HepG2 (cell line): ENCODE data around the gene ALG14. TPM values are rescaled to one million over a fixed set of nuclear protein-coding genes. Genes with fewer than 3 reads are reported as not detected.

Experiments used
- CCAR2 ChIP-seq: fragments of 200-400 bp; formaldehyde crosslinking; optimal IDR thresholded peaks from 2 replicates; pipeline ENCODE3; 2018; ENCODE audit warnings: low read depth, mild to moderate bottlenecking, low read length, moderate library complexity
- GATAD2A ChIP-seq: IDR thresholded peaks from 2 replicates; pipeline ENCODE4 v1.6.1; 2016
- HNF4A ChIP-seq: sonication (generic); formaldehyde crosslinking; IDR thresholded peaks from 2 replicates; pipeline ENCODE4 v1.4.0; 2020; ENCODE audit warnings: missing genetic modification reagents
- LCORL ChIP-seq, 2 experiments: fragments of 450-650 bp in 1 of 2; sonication (generic) in 1 of 2; formaldehyde crosslinking in 1 of 2; IDR thresholded peaks; 2 replicates each; pipeline versions ENCODE4 v1.5.0 to v1.6.1; 2017 to 2020; ENCODE audit warnings: antibody characterized with exemption in 1 of 2, missing genetic modification reagents in 1 of 2
- MEIS2 ChIP-seq: sonication (generic); formaldehyde crosslinking; IDR thresholded peaks from 2 replicates; pipeline ENCODE4 v1.9.0; 2021; ENCODE audit warnings: mild to moderate bottlenecking, missing genetic modification reagents
- SALL1 ChIP-seq: sonication (generic); formaldehyde crosslinking; IDR thresholded peaks from 2 replicates; pipeline ENCODE4 v1.8.0; 2022; ENCODE audit warnings: mild to moderate bottlenecking, missing genetic modification reagents
- SKIL ChIP-seq: sonication (generic); formaldehyde crosslinking; IDR thresholded peaks from 2 replicates; pipeline ENCODE4 v1.8.0; 2022; ENCODE audit warnings: missing genetic modification reagents, mild to moderate bottlenecking, moderate library complexity, borderline replicate concordance
- ZNF256 ChIP-seq: sonication (generic); formaldehyde crosslinking; conservative IDR thresholded peaks from 2 replicates; pipeline ENCODE4 v1.4.0; 2020; ENCODE audit warnings: missing genetic modification reagents
- ZNF709 ChIP-seq: sonication (generic); formaldehyde crosslinking; IDR thresholded peaks from 2 replicates; pipeline ENCODE4 v1.5.0; 2020; ENCODE audit warnings: mild to moderate bottlenecking, missing genetic modification reagents
- ZNF749 ChIP-seq: sonication (generic); formaldehyde crosslinking; IDR thresholded peaks from 2 replicates; pipeline ENCODE4 v1.8.0; 2022; ENCODE audit warnings: mild to moderate bottlenecking, missing genetic modification reagents, moderate library complexity, borderline replicate concordance
- polyA plus RNA-seq, 8 experiments: library from polyadenylated mRNA; depleted of rRNA in 3 of 8; stranded (reverse) in 7 of 8; unstranded in 1 of 8; fragments of >200 nt; fragmentation: Illumina TruSeq in 4 of 8; extraction: Trizol in 4 of 8; gene quantifications; 2 replicates each; pipeline versions ENCODE4 v1.2.1 to v1.2.3, GENCODE V29; 2011 to 2016; ENCODE audit warnings: low read depth in 4 of 8, missing spikeins in 1 of 8, mixed read lengths in 1 of 8; ENCODE audit not compliant: insufficient read depth in 1 of 8
- total RNA-seq, 5 experiments: library from RNA; depleted of rRNA; stranded (reverse); fragments of >200 nt; fragmentation: Illumina TruSeq; extraction: Trizol; gene quantifications; 2 replicates each; pipeline ENCODE4 v1.2.3, GENCODE V29; 2016; ENCODE audit warnings: low read depth in 1 of 5
- TF ChIP-seq, protein P1 (sequence below): sonication (generic); formaldehyde crosslinking; conservative IDR thresholded peaks from 2 replicates; pipeline ENCODE4 v1.8.0; 2022; ENCODE audit warnings: missing genetic modification reagents
- TF ChIP-seq, protein P2 (sequence below): sonication (generic); formaldehyde crosslinking; IDR thresholded peaks from 2 replicates; pipeline ENCODE4 v1.4.0; 2020; ENCODE audit warnings: missing genetic modification reagents, borderline replicate concordance

Gene ALG14
- total and polyA plus RNA-seq, 2 of the 13 experiments (the other 11 are each of a cell fraction or from before 2014, with no cell fraction given) = 4.5 to 12.7 TPM

- no peak for TF ChIP-seq SKIL (CRISPR knock-in tag)
- peak; percentile 74 for TF ChIP-seq GATAD2A (CRISPR knock-in tag)
- TF ChIP-seq, protein P1, sequence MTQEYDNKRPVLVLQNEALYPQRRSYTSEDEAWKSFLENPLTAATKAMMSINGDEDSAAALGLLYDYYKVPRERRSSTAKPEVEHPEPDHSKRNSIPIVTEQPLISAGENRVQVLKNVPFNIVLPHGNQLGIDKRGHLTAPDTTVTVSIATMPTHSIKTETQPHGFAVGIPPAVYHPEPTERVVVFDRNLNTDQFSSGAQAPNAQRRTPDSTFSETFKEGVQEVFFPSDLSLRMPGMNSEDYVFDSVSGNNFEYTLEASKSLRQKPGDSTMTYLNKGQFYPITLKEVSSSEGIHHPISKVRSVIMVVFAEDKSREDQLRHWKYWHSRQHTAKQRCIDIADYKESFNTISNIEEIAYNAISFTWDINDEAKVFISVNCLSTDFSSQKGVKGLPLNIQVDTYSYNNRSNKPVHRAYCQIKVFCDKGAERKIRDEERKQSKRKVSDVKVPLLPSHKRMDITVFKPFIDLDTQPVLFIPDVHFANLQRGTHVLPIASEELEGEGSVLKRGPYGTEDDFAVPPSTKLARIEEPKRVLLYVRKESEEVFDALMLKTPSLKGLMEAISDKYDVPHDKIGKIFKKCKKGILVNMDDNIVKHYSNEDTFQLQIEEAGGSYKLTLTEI (CRISPR knock-in tag) = no peak
- peak; percentile 85 for TF ChIP-seq SALL1 (CRISPR knock-in tag)
- TF ChIP-seq HNF4A (CRISPR knock-in tag) = peak; percentile 85
- no peak for TF ChIP-seq ZNF749
- TF ChIP-seq CCAR2 = no peak
- TF ChIP-seq ZNF709 (CRISPR knock-in tag) = no peak
- TF ChIP-seq, protein P2, sequence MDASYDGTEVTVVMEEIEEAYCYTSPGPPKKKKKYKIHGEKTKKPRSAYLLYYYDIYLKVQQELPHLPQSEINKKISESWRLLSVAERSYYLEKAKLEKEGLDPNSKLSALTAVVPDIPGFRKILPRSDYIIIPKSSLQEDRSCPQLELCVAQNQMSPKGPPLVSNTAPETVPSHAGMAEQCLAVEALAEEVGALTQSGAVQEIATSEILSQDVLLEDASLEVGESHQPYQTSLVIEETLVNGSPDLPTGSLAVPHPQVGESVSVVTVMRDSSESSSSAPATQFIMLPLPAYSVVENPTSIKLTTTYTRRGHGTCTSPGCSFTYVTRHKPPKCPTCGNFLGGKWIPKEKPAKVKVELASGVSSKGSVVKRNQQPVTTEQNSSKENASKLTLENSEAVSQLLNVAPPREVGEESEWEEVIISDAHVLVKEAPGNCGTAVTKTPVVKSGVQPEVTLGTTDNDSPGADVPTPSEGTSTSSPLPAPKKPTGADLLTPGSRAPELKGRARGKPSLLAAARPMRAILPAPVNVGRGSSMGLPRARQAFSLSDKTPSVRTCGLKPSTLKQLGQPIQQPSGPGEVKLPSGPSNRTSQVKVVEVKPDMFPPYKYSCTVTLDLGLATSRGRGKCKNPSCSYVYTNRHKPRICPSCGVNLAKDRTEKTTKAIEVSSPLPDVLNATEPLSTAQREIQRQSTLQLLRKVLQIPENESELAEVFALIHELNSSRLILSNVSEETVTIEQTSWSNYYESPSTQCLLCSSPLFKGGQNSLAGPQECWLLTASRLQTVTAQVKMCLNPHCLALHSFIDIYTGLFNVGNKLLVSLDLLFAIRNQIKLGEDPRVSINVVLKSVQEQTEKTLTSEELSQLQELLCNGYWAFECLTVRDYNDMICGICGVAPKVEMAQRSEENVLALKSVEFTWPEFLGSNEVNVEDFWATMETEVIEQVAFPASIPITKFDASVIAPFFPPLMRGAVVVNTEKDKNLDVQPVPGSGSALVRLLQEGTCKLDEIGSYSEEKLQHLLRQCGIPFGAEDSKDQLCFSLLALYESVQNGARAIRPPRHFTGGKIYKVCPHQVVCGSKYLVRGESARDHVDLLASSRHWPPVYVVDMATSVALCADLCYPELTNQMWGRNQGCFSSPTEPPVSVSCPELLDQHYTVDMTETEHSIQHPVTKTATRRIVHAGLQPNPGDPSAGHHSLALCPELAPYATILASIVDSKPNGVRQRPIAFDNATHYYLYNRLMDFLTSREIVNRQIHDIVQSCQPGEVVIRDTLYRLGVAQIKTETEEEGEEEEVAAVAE (CRISPR knock-in tag) = no peak
- TF ChIP-seq MEIS2 (CRISPR knock-in tag) = no peak; the same call in 1 of the 2 replicates
- no peak for TF ChIP-seq ZNF256 (CRISPR knock-in tag)
- no peak for TF ChIP-seq LCORL (IDR thresholded peaks at IDR 0.05)
- no peak for TF ChIP-seq LCORL (CRISPR knock-in tag; IDR thresholded peaks at IDR 0.05)
Measured at GRCh38 chr1:94958081-94958480, 114.7 kb downstream of the ALG14 start (continued).
